ENCODE data around the gene HYKK. TPM values are rescaled to one million over a fixed set of nuclear protein-coding genes. Genes with fewer than 3 reads are reported as not detected.

HYKK gene
- total and polyA plus RNA-seq, 10 of the 15 experiments (the other 5 are each of a cell fraction or from before 2014, with no cell fraction given), result 0.15 to 0.98 (median 0.49) TPM

GRCh38 chr15:78540141-78540870 lies 32.9 kb downstream of the HYKK start, which contains the start of gene PSMA4 (continued):
- TF ChIP-seq YY1 (IDR thresholded peaks at IDR 0.05; ENCODE audit: low read depth, low read length) (peak; percentile 96), BHLHE40 (IDR thresholded peaks at IDR 0.05; ENCODE audit: borderline replicate concordance in 1 of 2, low read depth in 2 of 2, low read length in 1 of 2) (peak in 1 of 2 experiments; percentile 78; a peak in 2 of 4 replicates), ZZZ3 (IDR thresholded peaks at IDR 0.05; ENCODE audit: control insufficient read depth, insufficient read length, low read depth) (no peak), RAD51 (IDR thresholded peaks at IDR 0.05) (no peak), SIN3A (IDR thresholded peaks at IDR 0.05; ENCODE audit: low read depth, low read length) (no peak; the same call in 1 of the 2 replicates), CEBPB (IDR thresholded peaks at IDR 0.05; ENCODE audit: borderline replicate concordance in 1 of 2, low read depth in 2 of 2, low read length in 2 of 2) (no peak), POLR2A (IDR thresholded peaks at IDR 0.05; ENCODE audit: low read depth, low read length) (peak; percentile 93), CBX3 (IDR thresholded peaks at IDR 0.05; ENCODE audit: borderline replicate concordance, low read depth) (no peak), FOS (IDR thresholded peaks at IDR 0.05; ENCODE audit: borderline replicate concordance, extremely low read depth, insufficient read length) (no peak), BMI1 (IDR thresholded peaks at IDR 0.05; ENCODE audit: borderline replicate concordance) (no peak), ZBTB40 (IDR thresholded peaks at IDR 0.05; ENCODE audit: borderline replicate concordance) (no peak), EZH2 (IDR thresholded peaks at IDR 0.05; ENCODE audit: borderline replicate concordance, control insufficient read depth, low read depth, low read length) (no peak), RB1 (IDR thresholded peaks at IDR 0.05; ENCODE audit: borderline replicate concordance) (peak; percentile 46; the same call in 1 of the 2 replicates), CREB1 (IDR thresholded peaks at IDR 0.05; ENCODE audit: low read depth) (peak; percentile 41; the same call in 1 of the 2 replicates), ESRRA (IDR thresholded peaks at IDR 0.05; ENCODE audit: low read length) (no peak), TCF3 (IDR thresholded peaks at IDR 0.05; ENCODE audit: borderline replicate concordance, insufficient read depth, low read depth, low read length) (no peak), POLR2AphosphoS2 (IDR thresholded peaks at IDR 0.05; ENCODE audit: low read depth, low read length) (peak; percentile 88), ZNF592 (IDR thresholded peaks at IDR 0.05) (no peak), EGR1 (IDR thresholded peaks at IDR 0.05; ENCODE audit: borderline replicate concordance in 1 of 2, low read depth in 2 of 2, low read length in 2 of 2) (peak in 1 of 2 experiments; percentile 66; a peak in 2 of 3 replicates), MYC (IDR thresholded peaks at IDR 0.05; ENCODE audit: insufficient read depth, insufficient read length, insufficient replicate concordance, low read length, severe bottlenecking) (peak; percentile 19)

Data from GM12878 (cell line).